SU-DHL-6 (cell line): Measurements from ENCODE around the gene RLN3.

ENCODE experiments used
- H2AFZ ChIP-seq: fragments of 200-600 bp; sonication (generic); 2 replicates; pipeline ENCODE4 v1.6.1; 2014; ENCODE audit warnings: low read depth, mild to moderate bottlenecking, moderate library complexity, mixed read lengths, antibody characterized with exemption, low read length; ENCODE audit not compliant: severe bottlenecking
- H3F3A ChIP-seq: fragments of 200-600 bp; shearing (Covaris generic); 2 replicates; pipeline ENCODE4 v1.6.0; 2016; ENCODE audit warnings: antibody characterized with exemption, mild to moderate bottlenecking; ENCODE audit not compliant: insufficient read depth
- H3K27ac ChIP-seq: fragments of 200-600 bp; sonication (generic); 2 replicates; pipeline ENCODE4 v1.5.1; 2016; ENCODE audit warnings: low read depth, mild to moderate bottlenecking, low read length, moderate library complexity, mixed read lengths
- H3K27me3 ChIP-seq: fragments of 200-600 bp; sonication (generic), shearing (Covaris generic); 2 replicates; pipeline ENCODE4 v1.6.0; 2014; ENCODE audit warnings: mild to moderate bottlenecking, low read length
- H3K36me3 ChIP-seq: fragments of 200-600 bp; sonication (generic); 2 replicates; pipeline ENCODE4 v1.6.1; 2014; ENCODE audit warnings: mild to moderate bottlenecking, low read length, mixed read lengths
- H3K4me2 ChIP-seq: fragments of 300-600, 200-600 bp; shearing (Covaris generic), sonication (generic); 2 replicates; pipeline ENCODE4 v1.6.0; 2014; ENCODE audit warnings: low read length, low read depth, mild to moderate bottlenecking; ENCODE audit not compliant: poor library complexity, severe bottlenecking
- H3K4me3 ChIP-seq: fragments of 200-600 bp; sonication (generic); 2 replicates; pipeline ENCODE4 v1.5.1; 2014; ENCODE audit warnings: antibody characterized with exemption, low read length, mild to moderate bottlenecking, mixed read lengths; ENCODE audit not compliant: insufficient read depth, poor library complexity, severe bottlenecking
- H3K79me2 ChIP-seq: fragments of 200-600 bp; sonication (generic); 2 replicates; pipeline ENCODE4 v1.6.1; 2014; ENCODE audit warnings: mild to moderate bottlenecking, low read length, moderate library complexity; ENCODE audit not compliant: insufficient read depth
- H3K9ac ChIP-seq: fragments of 200-600 bp; sonication (generic); 2 replicates; pipeline ENCODE4 v1.7.0; 2014; ENCODE audit warnings: mild to moderate bottlenecking, low read length
- H3K9me2 ChIP-seq: fragments of 200-600 bp; sonication (generic); replicated peaks from 2 replicates; pipeline ENCODE4 v1.6.1; 2014; ENCODE audit warnings: low read length; ENCODE audit not compliant: insufficient read depth
- H3K9me3 ChIP-seq: fragments of 200-600 bp; sonication (generic); 2 replicates; pipeline ENCODE4 v1.6.1; 2014; ENCODE audit warnings: low read length, mixed read lengths; ENCODE audit not compliant: insufficient read depth
- H4K20me1 ChIP-seq: fragments of 200-600 bp; sonication (generic); 2 replicates; pipeline ENCODE4 v1.6.1; 2014; ENCODE audit warnings: low read depth, mild to moderate bottlenecking, antibody characterized with exemption, low read length, moderate library complexity, mixed read lengths
- EZH2phosphoT487 ChIP-seq: fragments of 200-600 bp; sonication (generic), shearing (Covaris generic); conservative IDR thresholded peaks from 2 replicates; pipeline ENCODE4 v1.6.1; 2018; ENCODE audit warnings: mild to moderate bottlenecking, antibody characterized with exemption, low read length, moderate library complexity, mixed read lengths
- TF ChIP-seq, protein P1 (sequence below): fragments of 200-600 bp; sonication (generic); IDR thresholded peaks from one replicate; pipeline ENCODE4 v1.5.1; 2017; ENCODE audit warnings: antibody characterized with exemption, mild to moderate bottlenecking, low read length, moderate library complexity; ENCODE audit not compliant: insufficient read depth, poor library complexity, severe bottlenecking

The RLN3 gene

DNA sequence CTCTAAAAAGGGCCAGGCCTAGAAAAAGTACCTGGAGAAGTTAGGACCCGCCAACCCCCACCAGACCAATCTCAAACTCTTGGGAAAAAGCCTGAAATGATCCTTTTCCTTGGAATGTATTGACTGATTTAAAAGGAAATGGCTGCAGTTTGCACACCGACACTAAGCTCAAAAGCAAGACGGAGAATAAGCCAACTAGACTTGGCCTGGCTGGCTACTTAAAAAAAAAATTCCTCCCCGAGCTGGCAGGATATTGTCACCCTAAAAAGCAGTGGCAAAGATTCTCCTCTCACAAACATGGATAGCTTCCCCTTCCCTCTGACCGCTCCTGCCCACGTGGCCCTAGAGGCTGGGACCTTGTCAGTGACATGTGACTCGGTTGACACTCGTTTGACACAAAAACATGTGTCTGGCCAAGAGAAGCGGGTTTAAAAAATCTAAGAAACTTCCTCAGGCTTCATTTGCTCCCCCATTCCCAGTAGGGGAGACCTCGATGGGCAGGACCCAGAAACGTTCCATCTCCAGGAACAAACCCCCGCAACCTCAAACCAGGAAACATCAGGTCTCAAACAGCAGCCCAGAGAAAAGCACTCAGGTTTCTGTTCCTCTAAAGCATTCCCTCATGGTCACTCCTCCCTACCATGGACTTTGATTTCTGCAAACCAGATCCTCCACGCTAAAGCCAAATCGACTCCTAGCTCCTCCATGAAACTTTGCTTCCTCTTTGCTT is 23.2 kb upstream of the RLN3 start:
- Histone ChIP-seq H3K27me3 (no peaks in the 10 kb centered on the region), H4K20me1 (no peaks in the 10 kb centered on the region), H3K9ac (peak overlapping the region; percentile 83), H2AFZ (peak overlapping the region; percentile 19), H3K9me3 (no peaks in the 10 kb centered on the region), H3K79me2 (peaks cover 4% of the 10 kb centered on the region; the same call in 1 of the 2 replicates), H3K4me2 (peak overlapping the region; percentile 96), H3K9me2 (no peaks in the 10 kb centered on the region), H3K36me3 (no peaks in the 10 kb centered on the region), H3K4me3 (peak overlapping the region; percentile 64), H3F3A (peaks cover 23% of the 10 kb centered on the region), H3K27ac (peak overlapping the region; percentile 75)
- TF ChIP-seq EZH2phosphoT487, result no peak
- TF ChIP-seq, protein P1, sequence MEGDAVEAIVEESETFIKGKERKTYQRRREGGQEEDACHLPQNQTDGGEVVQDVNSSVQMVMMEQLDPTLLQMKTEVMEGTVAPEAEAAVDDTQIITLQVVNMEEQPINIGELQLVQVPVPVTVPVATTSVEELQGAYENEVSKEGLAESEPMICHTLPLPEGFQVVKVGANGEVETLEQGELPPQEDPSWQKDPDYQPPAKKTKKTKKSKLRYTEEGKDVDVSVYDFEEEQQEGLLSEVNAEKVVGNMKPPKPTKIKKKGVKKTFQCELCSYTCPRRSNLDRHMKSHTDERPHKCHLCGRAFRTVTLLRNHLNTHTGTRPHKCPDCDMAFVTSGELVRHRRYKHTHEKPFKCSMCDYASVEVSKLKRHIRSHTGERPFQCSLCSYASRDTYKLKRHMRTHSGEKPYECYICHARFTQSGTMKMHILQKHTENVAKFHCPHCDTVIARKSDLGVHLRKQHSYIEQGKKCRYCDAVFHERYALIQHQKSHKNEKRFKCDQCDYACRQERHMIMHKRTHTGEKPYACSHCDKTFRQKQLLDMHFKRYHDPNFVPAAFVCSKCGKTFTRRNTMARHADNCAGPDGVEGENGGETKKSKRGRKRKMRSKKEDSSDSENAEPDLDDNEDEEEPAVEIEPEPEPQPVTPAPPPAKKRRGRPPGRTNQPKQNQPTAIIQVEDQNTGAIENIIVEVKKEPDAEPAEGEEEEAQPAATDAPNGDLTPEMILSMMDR, result no peak

DNA sequence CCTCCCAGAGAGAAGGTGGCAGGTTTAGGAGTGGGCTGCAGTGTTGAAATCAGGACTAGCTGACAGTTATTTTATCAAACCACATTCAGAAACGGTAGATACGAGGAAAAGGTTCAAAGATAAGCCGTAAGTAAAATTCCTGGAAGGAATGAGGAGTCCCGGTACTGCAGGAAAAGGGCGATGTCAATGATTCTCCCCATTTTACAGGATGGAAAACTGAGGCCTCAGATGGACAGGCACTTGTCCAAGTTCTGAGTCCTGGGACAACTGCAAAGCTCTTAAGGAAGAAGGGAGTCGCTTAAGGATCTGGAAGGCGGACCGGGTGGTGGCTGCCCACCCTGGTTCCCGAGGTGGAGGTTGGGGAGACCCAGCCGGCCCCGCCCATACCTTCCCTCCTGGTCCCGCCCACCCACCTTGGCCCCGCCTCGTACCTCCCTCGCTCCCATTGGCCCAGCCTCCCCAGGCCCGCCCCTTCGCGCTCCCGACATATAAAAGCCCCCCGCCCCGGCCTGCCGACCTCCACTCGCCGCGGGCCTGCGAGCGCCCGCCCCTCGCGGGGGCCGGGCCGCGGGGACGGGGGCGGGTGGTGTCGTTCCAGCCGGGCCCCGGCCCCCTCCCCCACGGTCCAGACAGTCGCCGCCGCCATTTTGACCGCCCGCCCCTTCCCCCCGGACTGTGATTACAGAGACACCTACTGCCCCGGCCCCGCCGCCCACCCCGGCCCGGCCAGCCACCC is 22.4 kb upstream of the RLN3 start:
- no peaks in the 10 kb centered on the region for H3K9me2 ChIP-seq
- no peaks in the 10 kb centered on the region for H3K36me3 ChIP-seq
- TF ChIP-seq, protein P1, result no peak
- no peak for TF ChIP-seq EZH2phosphoT487
- peaks cover 4% of the 10 kb centered on the region; the same call in 1 of the 2 replicates for H3K79me2 ChIP-seq
- no peaks in the 10 kb centered on the region for H4K20me1 ChIP-seq
- no peaks in the 10 kb centered on the region for H3K27me3 ChIP-seq
- peak overlapping the region; percentile 96 for H3K4me2 ChIP-seq
- no peaks in the 10 kb centered on the region for H3K9me3 ChIP-seq
- H3K27ac ChIP-seq, result peak overlapping the region; percentile 75
- H3F3A ChIP-seq, result peaks cover 23% of the 10 kb centered on the region
- peak overlapping the region; percentile 83 for H3K9ac ChIP-seq
- H3K4me3 ChIP-seq, result peak overlapping the region; percentile 64
- H2AFZ ChIP-seq, result peak overlapping the region; percentile 19

- Histone ChIP-seq H3K9ac (peak within 1 kb of the TSS; percentile 83), H3K9me3 (no peaks in the 10 kb centered on the region), H3K9me2 (no peaks in the 10 kb centered on the region), H2AFZ (peak within 1 kb of the TSS; percentile 96), H3K27me3 (no peaks in the 10 kb centered on the region), H3K4me3 (peak within 1 kb of the TSS; percentile 64), H4K20me1 (no peaks in the 10 kb centered on the region), H3K36me3 (no peaks in the 10 kb centered on the region), H3K27ac (peak within 1 kb of the TSS; percentile 75), H3F3A (peaks cover 23% of the 10 kb centered on the region), H3K79me2 (peaks cover 4% of the 10 kb centered on the region; the same call in 1 of the 2 replicates), H3K4me2 (peak within 1 kb of the TSS; percentile 96)
- TF ChIP-seq, protein P1, result no peak
- no peak for TF ChIP-seq EZH2phosphoT487
Observed at GRCh38 chr19:14006085-14006765, 21.7 kb upstream of the RLN3 start, which contains the start of gene RFX1. RFX1 (minus strand) TSS chr19:14006320; CDS start chr19:13993843, 12,477 bp downstream.
